ENCODE data around the gene PRKAR2A. TPM values are rescaled to one million over a fixed set of nuclear protein-coding genes. Genes with fewer than 3 reads are reported as not detected.
"Not testable (repeated sequence)": the region's sequence is repeated elsewhere in the genome, so short reads cannot be mapped to it uniquely, and the experiment has no call there.

The PRKAR2A gene
- polyA plus RNA-seq, 5 donors = 25.7 to 36.9 (median 32.5) TPM

DNA sequence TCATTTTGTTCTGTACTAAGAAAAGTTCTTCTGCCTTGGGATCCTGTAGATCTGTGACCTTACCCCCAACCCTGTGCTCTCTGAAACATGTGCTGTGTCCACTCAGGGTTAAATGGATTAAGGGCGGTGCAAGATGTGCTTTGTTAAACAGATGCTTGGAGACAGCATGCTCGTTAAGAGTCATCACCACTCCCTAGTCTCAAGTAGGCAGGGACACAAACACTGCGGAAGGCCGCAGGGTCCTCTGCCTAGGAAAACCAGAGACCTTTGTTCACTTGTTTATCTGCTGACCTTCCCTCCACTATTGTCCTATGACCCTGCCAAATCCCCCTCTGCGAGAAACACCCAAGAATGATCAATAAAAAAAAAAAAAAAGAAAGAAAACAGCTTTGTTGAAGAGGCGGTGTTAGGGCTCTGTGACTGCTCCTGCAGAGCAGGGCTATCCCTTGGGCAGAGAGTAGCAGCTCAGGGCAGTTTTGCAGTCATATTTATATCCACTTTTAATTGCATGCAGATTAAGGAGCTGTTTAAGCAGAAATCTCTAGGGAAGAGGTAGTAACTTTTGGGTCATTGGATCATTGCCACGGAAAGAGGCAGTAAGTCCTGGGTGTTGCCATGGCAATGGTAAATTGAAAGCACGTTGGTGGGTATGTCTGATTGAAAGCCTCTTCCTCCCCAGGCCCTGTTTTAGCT, 112.5 kb downstream of the PRKAR2A start:
- DNase-seq = not testable (repeated sequence)

DNA sequence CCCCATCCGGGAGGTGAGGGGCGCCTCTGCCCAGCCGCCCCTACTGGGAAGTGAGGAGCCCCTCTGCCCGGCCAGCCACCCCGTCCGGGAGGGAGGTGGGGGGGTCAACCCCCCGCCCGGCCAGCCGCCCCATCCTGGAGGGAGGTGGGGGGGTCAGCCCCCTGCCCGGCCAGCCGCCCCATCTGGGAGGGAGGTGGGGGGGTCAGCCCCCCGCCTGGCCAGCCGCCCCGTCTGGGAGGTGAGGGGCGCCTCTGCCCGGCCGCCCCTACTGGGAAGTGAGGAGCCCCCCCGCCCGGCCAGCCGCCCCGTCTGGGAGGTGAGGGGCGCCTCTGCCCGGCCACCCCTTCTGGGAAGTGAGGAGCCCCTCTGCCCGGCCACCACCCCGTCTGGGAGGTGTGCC, 113.1 kb downstream of the PRKAR2A start:
- not testable (repeated sequence) for DNase-seq

DNA sequence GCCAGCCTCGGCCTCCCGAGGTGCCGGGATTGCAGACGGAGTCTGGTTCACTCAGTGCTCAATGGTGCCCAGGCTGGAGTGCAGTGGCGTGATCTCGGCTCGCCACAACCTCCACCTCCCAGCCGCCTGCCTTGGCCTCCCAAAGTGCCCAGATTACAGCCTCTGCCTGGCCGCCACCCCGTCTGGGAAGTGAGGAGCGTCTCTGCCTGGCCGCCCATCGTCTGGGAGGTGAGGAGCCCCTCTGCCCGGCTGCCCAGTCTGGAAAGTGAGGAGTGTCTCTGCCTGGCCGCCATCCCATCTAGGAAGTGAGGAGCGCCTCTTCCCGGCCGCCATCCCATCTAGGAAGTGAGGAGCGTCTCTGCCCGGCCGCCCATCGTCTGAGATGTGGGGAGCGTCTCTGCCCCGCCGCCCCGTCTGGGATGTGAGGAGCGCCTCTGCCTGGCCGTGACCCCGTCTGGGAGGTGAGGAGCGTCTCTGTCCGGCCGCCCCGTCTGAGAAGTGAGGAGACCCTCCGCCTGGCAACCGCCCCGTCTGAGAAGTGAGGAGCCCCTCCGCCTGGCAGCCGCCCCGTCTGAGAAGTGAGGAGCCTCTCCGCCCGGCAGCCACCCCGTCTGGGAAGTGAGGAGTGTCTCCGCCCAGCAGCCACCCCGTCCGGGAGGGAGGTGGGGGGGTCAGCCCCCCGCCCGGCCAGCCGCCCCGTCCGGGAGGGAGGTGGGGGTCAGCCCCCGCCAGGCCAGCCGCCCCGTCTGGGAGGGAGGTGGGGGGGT, 113.7 kb downstream of the PRKAR2A start:
- not testable (repeated sequence) for DNase-seq

DNA sequence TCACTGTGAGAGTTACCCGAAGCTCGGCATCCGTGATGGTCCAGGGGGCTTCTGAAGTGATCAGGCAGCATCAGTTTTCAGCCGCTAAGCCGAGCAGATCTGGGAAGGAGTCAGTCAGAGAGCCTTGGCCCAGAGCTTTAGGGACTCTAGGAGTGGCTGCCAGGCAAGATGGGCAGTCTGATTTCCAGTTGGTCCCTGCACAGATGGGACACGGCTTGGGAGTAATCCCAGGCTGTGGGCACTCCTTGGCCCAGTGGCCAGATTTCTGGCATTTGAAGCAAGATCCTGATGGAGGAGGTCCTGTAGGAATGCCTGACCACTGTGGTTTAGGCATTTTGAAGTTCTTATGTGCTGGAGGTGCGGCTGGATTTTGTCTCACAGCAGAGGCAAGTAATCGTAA, 120.2 kb downstream of the PRKAR2A start:
- no peak for DNase-seq

DNA sequence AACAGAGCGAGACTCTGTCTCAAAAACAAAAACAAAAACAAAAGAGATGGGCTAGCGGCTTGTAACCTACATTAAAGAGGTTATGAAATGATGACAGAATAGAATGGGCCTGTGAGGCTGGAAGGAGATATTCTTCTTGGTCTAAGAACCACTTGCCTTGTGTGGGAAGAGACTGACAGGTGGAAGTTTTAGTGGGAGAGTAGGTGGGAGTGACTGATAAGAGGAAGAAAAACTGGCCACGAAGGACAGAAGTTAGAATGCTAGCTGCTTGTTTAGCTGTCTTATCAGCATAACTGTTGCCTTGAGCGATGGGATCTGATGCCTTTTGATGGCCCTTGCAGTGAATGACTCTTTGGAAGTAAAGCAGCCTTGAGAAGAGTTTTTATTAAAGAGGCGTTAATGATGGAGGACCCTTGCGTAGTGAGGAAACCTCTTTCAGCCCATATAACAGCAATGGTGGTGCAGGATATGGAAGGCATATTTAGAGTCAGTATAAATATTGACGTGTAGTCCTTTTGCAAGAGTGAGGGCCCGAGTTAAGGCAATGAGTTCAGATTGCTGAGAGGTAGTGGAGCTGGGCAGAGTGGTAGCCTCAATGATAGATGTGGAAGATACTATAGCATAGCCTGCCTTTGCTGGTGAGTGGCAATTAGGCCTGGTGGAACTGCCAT, 122.4 kb downstream of the PRKAR2A start:
- DNase-seq = not testable (repeated sequence)

DNA sequence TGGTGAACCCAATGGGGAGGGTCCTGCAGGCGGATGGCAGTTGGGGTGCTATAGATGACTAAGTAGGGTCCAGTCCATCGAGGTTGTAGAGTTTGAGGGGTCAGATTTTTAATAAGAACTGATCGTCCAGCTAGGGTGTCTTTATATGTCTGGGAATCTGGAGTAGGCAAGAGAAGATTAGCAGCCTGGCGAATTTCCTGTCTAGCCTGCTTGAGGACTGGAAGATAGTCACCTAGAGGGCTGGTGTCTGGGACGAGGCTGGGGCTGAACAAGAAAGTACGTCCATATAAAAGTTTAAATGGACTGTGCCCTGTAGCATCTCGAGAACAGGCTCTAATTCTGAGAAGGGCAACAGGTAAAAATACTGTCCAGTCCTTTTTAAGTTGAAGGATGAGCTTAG, 123.9 kb downstream of the PRKAR2A start:
- DNase-seq = no peak

DNA sequence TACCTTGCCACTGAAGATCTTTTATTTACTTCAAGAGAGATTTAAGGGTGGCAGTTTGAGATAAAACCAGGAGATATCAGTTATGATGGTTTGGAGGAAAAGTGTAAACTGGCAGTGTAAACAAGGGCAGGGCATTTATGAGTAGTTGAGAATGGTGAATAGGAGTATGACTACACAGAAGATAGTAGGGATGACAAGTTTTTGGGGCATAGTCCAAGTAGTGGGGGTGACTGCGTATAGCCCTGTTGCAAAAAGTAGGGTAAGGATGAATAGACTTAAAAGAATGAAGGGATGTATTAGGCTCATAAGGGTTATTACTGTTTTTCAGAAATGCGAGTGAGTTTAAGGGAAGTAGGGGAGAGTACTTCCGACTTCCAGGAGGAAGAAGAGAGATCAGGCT, 124.4 kb downstream of the PRKAR2A start:
- not testable (repeated sequence) for DNase-seq

DNA sequence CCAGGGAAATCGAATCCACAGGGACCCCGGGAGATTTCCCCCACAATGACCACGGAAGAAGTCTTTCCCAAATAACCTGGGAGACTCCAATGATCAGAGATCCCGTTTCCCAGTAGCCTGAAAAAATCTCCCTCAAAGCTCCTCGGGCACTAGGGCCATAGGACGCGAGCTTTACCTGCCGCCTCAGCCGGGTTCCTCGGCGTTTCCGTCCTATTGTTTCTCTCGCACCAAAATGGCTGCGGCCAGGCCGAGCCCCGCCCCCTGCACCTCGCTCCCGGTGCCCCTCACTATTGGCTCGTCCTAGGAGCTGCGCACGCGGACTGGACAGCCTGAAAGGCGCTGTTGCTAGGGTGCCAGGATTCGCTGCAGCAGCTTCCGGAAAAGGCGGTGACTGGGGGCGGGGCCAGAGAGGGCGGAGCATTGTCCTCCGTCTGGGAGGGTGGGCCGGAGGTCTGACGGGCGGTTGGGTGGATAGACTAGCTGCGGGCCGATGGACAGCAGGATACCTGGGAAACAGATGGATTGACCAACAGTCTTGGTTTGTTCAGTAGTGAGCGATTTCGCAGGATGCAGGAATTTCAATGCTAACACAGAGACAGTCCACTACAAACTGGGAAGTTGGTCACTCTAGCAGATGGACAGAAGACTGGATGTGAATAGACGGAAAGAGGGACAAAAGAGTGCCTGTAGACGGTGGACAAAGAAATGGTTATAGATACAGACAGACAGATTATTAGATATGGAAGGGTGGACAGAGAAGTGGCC, 130.5 kb downstream of the PRKAR2A start, which contains the start of gene IP6K2:
Gene IP6K2, minus strand, starts transcription at position 240 of the 765 bp plus-strand sequence. CDS start 21,930 bp downstream, outside the sequence.
- peak; percentile 96 to 98 for DNase-seq

DNA sequence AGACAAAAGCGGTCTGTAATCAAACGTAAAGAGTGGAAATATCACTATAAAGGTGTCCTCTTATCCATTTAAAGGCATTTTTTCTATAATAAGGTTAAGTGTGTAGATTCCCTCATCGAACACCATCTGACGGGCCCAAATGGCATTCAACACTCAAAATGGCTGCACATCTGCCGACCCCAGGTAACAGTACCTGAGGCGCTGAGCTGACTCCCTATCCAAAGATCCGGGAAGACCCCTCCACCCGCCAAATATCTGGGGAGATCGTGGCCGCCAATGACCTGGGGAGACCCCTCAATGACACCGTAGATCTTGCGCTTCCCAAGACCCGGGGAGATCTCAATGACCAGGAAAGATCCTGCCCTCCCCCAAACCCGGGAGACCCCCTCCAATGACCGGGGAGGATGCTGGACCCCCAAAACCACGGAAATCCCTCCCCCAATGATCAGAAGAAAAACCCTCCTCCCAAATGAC, 131.1 kb downstream of the PRKAR2A start:
- DNase-seq = peak; percentile 32 to 42

DNA sequence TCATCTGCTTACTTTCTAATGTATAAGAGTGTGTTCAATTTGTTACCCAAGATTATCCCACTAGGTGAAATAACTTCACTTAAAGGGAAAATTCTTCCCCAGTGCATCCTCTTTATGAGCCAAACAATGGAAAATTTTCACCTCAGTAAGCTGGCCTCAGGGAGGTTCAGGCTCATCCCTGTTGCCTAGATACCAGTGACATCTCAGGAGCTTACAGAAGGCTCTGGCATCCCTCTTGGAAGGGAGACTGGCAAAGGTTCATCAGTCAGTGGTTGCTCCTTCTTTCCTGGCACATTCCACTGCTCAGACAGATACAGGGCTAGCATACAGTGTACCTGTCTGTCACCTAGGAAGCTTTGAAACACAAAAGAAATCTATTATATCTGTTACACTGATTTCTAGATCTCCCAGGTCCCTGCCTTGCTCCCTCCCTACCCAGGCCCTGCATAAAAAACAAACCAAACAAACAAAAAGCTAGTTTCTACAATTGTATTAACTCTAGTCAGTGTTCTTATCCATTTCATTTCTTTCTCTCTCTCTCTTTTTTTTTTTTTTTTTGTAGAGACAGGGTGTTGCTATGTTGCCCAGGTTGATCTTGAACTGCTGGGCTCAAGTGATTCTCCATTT, 132.4 kb downstream of the PRKAR2A start:
- DNase-seq = no peak

DNA sequence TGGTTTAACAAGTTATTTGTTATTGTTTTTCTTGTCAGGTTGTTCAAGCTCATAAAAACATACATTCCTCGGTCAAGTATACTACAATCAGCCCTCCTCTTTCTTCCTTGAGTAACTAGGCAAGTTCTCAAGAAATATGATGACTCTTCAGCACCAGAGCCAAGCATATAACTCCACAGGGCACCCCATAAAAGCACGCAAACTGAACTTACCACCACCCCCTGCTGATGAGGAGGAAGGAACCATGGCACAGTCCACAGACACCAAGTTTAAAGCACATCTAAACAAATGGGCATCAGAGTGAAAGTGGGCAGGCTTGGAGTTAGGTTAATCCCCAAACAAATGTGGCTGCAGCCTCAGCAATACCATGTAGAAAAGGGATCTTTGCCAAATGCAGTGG, 135.9 kb downstream of the PRKAR2A start:
- no peak for DNase-seq

DNA sequence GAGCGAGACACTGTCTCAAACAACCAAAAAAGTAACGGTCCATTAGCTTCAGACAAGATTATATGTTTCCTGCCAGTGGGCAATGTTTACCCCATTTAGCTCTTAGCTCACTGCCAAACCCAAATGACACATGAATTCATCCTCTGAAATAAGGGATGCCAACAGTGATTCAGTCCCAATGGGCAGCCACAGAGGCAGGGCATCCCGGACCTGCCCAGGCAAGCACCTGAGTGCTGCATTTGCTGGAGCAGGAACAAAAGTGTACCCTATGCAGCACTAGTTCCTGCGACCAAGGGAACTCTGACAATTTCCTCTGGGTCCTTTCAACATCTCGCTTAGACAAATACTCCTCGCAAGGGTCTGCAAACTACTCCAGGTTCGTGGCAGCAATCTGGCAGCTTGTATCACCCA, 138.6 kb downstream of the PRKAR2A start:
- no peak for DNase-seq

DNA sequence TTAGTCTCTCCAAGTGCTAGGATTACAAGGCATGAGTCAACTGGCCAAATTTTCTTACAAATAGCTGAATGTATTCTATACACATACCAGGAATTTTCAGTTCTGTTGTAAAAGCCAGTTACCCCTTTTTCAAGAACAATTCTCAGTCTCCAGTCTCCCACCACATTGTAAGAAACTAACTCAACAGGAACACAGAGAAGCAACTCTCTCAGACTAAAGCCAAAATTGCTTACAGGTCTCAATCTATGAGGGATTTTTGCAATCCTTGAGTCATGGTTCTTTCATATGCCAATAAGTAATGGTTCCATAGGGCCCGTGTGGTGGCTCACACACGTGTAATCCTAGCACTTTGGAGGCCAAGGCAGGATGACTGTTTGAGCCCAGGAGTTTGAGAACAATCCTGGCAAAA, 139.2 kb downstream of the PRKAR2A start:
- no peak for DNase-seq

DNA sequence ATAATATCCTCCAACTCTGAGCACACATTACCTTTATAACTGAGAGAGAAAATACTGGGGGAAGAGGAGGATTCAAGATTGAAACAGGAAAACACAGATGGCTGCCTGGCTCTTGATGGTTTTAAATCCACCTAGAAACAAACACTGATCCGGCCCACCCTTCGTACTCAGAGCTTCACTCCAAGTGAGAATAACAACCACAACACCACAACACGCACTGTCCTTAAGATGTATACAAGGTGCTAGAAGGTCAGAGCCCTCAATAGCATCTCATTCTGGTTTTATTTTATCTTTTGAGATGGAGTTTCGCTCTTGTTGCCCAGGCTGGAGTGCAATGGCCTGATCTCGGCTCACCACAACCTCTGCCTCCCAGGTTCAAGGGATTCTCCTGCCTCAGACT, 140.5 kb downstream of the PRKAR2A start:
- DNase-seq = no peak

DNA sequence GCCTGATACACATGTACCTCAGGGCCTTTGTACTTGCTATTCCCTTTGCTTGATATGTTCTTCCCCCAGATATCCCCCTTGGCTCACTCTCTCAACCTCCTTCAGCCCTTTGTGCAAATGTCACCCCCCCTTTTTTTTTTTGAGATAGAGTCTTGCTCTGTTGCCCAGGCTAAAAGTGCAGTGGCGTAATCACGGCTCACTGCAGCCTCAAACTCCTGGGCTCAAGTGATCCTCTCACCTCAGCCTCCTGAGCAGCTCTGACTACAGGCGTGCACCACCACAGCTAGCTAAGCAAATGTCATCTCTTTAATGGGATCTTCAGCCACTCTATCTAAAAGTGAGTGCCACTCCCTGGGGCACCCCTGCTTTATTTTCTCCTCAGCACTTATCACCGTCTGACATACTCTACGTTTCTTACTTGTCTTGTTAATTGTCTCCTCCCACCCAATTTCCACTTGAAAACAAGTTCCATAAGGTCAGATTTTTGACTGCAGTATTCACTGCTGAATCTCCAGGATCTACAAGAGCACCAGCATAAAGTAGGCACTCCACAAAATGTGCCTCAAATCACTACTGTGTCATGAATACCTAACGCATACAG, 145.3 kb downstream of the PRKAR2A start:
- no peak for DNase-seq

DNA sequence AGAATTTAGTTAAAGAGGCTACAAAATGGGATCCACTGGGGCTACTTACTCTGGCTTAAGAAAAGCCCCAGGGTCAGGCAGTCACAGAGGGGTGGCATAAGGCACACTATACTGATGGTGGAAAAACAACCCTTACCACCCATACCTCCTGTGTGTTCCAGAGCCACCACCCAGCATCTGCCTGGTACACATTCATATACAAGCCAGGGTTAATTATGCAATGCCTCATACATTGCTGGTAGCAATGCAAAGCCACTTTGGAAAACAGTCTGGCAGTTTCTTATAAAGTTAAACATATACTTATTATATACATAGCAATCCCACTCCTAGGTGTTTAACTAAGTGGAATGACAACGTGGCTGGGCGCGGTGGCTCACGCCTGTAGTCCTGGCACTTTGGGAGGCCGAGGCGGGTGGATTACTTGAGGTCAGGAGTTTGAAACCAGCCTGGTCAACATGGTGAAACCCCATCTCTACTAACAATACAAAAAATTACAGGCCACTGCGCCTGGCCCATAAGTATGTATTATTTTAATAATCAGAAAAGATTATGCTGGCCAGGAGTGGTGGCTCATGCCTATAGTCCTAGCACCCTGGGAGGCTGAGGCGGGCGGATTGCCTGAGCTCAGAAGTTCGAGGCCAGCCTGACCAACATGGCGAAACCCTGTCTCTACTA, 146.8 kb downstream of the PRKAR2A start:
- no peak for DNase-seq

DNA sequence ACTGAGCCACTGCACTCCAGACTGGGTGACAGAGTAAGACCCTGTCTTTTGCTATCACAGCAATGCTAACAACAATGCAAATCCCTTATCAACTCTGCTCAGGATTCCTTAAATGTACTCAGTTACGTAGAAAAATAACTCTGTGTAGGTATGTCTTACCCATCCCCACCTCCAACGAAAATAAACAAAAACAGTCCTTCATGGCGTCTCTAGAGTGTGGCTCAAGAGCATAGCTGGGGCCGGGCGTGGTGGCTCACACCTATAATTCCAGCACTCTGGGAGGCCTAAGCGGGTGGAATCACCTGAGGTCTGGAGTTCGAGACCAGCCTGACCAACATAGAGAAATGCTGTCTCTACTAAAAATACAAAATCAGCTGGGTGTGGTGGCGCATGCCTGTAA, 148.8 kb downstream of the PRKAR2A start:
- DNase-seq = no peak

DNA sequence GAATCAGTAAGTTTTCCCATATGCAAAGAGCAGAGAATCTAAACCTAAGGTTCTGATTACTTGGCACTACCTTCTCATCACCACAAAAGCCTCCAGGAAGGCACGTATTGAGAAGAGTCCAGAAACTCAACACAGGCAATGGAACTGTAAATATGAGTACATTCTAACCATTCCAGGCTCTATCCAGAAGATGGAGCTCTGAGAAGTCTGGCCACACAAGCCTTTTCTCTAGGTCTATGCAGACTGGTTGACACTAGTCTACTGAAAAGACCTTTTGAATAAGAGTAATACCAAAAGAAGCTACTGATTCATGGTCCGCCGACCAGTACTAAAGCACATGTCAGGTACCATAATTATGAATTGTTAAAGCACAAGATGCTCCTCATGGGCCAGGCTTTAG, 149.7 kb downstream of the PRKAR2A start:
- no peak for DNase-seq

DNA sequence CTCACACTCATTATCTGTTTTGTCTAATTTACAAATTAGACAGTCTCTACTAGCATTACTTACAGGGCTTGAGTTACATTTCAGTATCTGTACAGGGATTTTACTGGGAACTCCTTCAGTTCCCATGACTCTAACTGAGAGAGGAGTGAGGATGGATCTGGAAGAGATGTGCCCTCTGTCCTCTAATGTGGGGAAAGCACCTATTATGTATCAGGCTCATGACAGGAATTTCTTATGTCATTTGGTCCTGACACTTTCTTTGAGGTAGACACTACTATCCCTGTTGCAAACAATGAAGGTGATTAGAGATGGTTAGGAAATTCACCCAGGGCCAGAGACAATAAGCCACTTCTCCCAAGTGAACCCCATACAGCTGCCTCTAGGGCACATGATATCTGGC, 151.1 kb downstream of the PRKAR2A start:
- no peak for DNase-seq
